Measurements from ENCODE around the gene LRRC71.

GRCh38 chr1:156885880-156886355, 34.5 kb upstream of the LRRC71 start:
- TF ChIP-seq EZH2 (IDR thresholded peaks at IDR 0.05; ENCODE audit: borderline replicate concordance, low read length) (no peak), CTCF (conservative IDR thresholded peaks at IDR 0.05 in 1 of 2, IDR thresholded peaks at IDR 0.05 in 1 of 2; ENCODE audit: extremely low read depth in 1 of 2, insufficient read depth in 1 of 2, low read depth in 1 of 2, low read length in 2 of 2) (no peak)

All from mammary epithelial cell (primary cell).